Measurements from ENCODE around the gene CPA2. TPM values are rescaled to one million over a fixed set of nuclear protein-coding genes. Genes with fewer than 3 reads are reported as not detected.
"Not testable (repeated sequence)": the region's sequence is repeated elsewhere in the genome, so short reads cannot be mapped to it uniquely, and the experiment has no call there.

CPA2 gene
- polyA plus RNA-seq, 3 donors = 0.21 to 0.58 (median 0.33) TPM

- DNase-seq = no peak
Observed at GRCh38 chr7:130309986-130310385, 43.3 kb downstream of the CPA2 start.

- no peak for DNase-seq
Observed at GRCh38 chr7:130314305-130314704, 47.6 kb downstream of the CPA2 start.

- no peak for DNase-seq
Observed at GRCh38 chr7:130319541-130319940, 52.9 kb downstream of the CPA2 start.

GRCh38 chr7:130321542-130322229, 55.0 kb downstream of the CPA2 start:
- DNase-seq = not testable (repeated sequence)

- DNase-seq = no peak
Observed at GRCh38 chr7:130322615-130323014, 56.0 kb downstream of the CPA2 start.

- no peak for DNase-seq
Observed at GRCh38 chr7:130324306-130324943, 57.8 kb downstream of the CPA2 start.

GRCh38 chr7:130329681-130330080, 63.0 kb downstream of the CPA2 start:
- DNase-seq = no peak

GRCh38 chr7:130332259-130333053, 65.8 kb downstream of the CPA2 start:
- no peak for DNase-seq

- no peak for DNase-seq
Observed at GRCh38 chr7:130333832-130334231, 67.2 kb downstream of the CPA2 start.

GRCh38 chr7:130334274-130334673, 67.6 kb downstream of the CPA2 start:
- DNase-seq = no peak

GRCh38 chr7:130337410-130337971, 70.8 kb downstream of the CPA2 start:
- DNase-seq = no peak

- no peak for DNase-seq
Observed at GRCh38 chr7:130338233-130338632, 71.6 kb downstream of the CPA2 start.

Other genes starting within 250 kb of the CPA2 start
- gene ZC3HC1, start 215.5 kb upstream of the CPA2 start, polyA plus RNA-seq (ENCODE audit: insufficient read length in 3 of 3) = 10 to 100 TPM; 31.7 to 37.8 (median 37.7) TPM
- 10 to 100 TPM; 41.9 to 53.6 (median 53.0) TPM for gene KLHDC10, start 196.3 kb upstream of the CPA2 start, polyA plus RNA-seq (ENCODE audit: insufficient read length in 3 of 3)
- 10 to 100 TPM; 21.7 to 28.0 (median 26.5) TPM for gene TMEM209, start 61.5 kb upstream of the CPA2 start, polyA plus RNA-seq (ENCODE audit: insufficient read length in 3 of 3)
- gene SSMEM1, start 59.0 kb upstream of the CPA2 start, polyA plus RNA-seq (ENCODE audit: insufficient read length in 3 of 3) = not detected
- gene CPA4, start 26.3 kb downstream of the CPA2 start, polyA plus RNA-seq (ENCODE audit: insufficient read length in 3 of 3) = under 1 TPM; 0.13 to 0.59 (median 0.31) TPM
- under 1 TPM in 2 of 3 donors, not detected in 1; 0.22 to 0.36 TPM for gene CPA5, start 78.0 kb downstream of the CPA2 start, polyA plus RNA-seq (ENCODE audit: insufficient read length in 3 of 3)
- gene CPA1, start 113.6 kb downstream of the CPA2 start, polyA plus RNA-seq (ENCODE audit: insufficient read length in 3 of 3) = 1 to 10 TPM; 1.5 to 2.3 (median 2.2) TPM
- gene CEP41, start 174.2 kb downstream of the CPA2 start, polyA plus RNA-seq (ENCODE audit: insufficient read length in 3 of 3) = 10 to 100 TPM; 26.7 to 29.6 (median 28.8) TPM
- 100 to 1,000 TPM; 569 to 711 (median 619) TPM for gene MEST, start 225.2 kb downstream of the CPA2 start, polyA plus RNA-seq (ENCODE audit: insufficient read length in 3 of 3)